ENCODE data around the gene CITED2.

GRCh38 chr6:139335447-139336210 is 38.8 kb downstream of the CITED2 start:
- TF ChIP-seq, protein P1, sequence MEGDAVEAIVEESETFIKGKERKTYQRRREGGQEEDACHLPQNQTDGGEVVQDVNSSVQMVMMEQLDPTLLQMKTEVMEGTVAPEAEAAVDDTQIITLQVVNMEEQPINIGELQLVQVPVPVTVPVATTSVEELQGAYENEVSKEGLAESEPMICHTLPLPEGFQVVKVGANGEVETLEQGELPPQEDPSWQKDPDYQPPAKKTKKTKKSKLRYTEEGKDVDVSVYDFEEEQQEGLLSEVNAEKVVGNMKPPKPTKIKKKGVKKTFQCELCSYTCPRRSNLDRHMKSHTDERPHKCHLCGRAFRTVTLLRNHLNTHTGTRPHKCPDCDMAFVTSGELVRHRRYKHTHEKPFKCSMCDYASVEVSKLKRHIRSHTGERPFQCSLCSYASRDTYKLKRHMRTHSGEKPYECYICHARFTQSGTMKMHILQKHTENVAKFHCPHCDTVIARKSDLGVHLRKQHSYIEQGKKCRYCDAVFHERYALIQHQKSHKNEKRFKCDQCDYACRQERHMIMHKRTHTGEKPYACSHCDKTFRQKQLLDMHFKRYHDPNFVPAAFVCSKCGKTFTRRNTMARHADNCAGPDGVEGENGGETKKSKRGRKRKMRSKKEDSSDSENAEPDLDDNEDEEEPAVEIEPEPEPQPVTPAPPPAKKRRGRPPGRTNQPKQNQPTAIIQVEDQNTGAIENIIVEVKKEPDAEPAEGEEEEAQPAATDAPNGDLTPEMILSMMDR (IDR thresholded peaks at IDR 0.05): no peak
- TF ChIP-seq POLR2A (IDR thresholded peaks at IDR 0.05): no peak

Data from ovary (tissue), 3 donors.